GM18951 (cell line): Measurements from ENCODE around the gene PRKN.
"Not testable (repeated sequence)": the region's sequence is repeated elsewhere in the genome, so short reads cannot be mapped to it uniquely, and the experiment has no call there.

Source experiments
- POLR2A ChIP-seq: IDR thresholded peaks from 4 replicates; pipeline ENCODE4 v1.6.1; 2011; ENCODE audit warnings: mild to moderate bottlenecking; ENCODE audit not compliant: insufficient read length, insufficient read depth; ENCODE audit errors: extremely low read depth
- in situ Hi-C: fragments of 300-500 bp; cut with MboI; formaldehyde crosslinking; loops from one replicate; pipeline ENCODE4 v1.12.0; 2022; ENCODE audit warnings: low sequenced_read_pairs, mixed read lengths, inconsistent platforms; ENCODE audit not compliant: unreplicated experiment

The PRKN gene

DNA sequence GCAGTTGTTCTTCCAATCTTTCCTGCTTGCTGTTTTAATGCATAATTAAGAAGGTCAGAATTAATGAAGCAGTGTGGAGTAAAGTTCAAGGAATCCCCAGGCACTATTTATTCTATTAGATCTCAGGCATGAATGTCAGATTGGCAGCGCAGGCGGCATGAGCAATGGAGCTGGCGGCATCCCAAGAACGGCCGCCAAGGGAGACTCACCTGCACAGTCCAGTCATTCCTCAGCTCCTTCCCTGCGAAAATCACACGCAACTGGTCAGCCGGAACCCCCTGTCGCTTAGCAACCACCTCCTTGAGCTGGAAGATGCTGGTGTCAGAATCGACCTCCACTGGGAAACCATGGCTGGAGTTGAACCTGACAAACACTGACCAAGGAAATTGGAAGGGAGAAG is 284.5 kb downstream of the PRKN start:
- in situ Hi-C loops, result no loop called here
- TF ChIP-seq POLR2A, result no peak

DNA sequence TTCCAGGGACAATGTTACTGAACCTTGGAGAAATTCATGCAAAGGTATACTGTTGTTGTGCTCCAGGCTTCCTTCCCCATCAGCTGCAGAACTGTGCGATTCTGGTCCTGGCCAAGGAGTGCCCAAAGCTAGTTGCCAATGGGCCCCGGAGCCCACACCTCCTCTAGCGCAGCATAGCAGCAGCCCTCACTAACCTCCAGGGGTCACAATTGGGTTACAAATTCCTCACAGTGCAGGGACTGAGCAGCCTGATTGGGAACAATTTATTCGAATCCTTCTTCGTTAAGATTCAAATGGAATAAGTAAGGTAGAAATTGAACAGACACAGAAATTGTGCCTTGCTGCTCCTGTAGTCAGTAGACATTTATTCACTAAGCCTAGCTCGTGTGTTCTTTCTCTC is 284.9 kb downstream of the PRKN start:
- in situ Hi-C loops, result no loop called here
- TF ChIP-seq POLR2A, result no peak

DNA sequence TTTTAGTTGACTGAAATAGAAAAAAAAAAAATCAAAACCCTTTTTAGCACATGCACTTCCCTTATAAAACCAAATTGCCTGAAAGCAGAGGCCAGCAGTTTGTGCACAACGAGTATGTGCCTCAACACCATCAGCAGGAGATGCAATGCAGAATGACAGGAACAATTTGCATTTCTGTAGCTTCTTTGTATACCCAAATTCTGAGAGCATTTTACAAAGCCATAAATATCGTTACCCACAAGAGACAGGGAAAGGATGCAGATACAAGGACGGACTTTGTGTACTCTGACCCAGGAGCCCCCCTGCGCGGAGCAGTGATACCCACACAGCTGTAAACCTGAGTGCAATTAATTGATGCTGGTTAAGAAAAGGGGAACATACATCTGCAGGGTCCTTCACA is 285.6 kb downstream of the PRKN start:
- TF ChIP-seq POLR2A, result no peak
- in situ Hi-C loops, result no loop called here

DNA sequence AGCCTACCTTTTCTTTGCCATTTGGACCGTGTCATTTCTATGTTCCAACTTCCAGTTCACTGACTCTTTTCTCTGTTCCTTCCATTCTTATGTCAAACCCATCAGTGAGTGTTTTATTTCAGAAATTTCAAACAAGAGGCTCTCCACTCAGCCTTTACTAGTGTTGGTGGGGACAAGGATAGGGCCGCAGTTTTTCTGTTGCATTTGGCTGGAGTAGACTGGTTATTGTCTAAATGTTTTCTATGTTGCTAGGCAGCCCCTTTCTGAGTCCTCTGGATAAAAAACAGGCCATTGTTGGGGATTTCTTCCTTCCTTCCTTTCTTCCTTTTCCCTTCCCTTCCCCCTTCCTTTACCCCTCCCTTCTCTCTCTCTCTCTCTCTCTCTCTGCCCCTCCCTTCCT is 288.6 kb downstream of the PRKN start:
- TF ChIP-seq POLR2A, result no peak
- in situ Hi-C loops, result no loop called here

DNA sequence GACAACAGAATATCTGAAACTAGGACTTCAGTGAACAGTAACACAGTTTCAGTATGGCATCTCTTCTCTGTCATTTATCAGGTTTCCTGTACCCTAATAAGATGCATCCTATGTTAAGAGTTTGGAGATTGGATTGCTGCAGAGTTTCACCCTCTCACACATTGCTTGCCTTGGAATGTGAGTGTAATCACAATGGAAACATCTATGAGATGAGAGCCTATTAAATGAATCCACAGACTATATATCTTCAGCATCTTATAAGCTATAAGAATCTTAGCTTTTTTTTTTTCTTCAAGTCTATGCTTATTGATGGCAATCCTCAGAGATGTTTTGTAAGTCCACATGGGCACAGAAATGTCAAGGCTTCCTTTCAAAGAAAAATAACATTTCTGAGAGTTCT is 292.5 kb downstream of the PRKN start:
- in situ Hi-C loops, result no loop called here
- TF ChIP-seq POLR2A, result no peak

DNA sequence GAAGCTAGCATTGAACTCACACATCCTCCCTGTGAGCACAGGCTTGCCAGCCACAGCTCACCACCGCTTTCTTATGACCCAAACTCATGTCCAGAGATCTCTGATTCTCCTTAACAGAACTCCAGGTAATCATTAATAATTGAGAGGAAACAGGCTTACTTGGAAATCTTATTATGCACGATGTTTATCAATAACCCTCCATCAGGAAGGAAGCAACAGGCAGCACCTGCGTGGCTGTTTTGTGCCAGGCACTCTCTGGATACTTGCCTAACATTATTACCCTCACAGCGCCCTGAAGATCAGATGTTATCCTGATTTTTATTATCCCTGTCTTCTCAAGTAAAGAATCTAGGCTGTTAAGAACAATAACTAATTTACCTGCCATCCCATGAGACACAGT is 306.6 kb downstream of the PRKN start:
- in situ Hi-C loops, result no loop called here
- TF ChIP-seq POLR2A, result no peak

DNA sequence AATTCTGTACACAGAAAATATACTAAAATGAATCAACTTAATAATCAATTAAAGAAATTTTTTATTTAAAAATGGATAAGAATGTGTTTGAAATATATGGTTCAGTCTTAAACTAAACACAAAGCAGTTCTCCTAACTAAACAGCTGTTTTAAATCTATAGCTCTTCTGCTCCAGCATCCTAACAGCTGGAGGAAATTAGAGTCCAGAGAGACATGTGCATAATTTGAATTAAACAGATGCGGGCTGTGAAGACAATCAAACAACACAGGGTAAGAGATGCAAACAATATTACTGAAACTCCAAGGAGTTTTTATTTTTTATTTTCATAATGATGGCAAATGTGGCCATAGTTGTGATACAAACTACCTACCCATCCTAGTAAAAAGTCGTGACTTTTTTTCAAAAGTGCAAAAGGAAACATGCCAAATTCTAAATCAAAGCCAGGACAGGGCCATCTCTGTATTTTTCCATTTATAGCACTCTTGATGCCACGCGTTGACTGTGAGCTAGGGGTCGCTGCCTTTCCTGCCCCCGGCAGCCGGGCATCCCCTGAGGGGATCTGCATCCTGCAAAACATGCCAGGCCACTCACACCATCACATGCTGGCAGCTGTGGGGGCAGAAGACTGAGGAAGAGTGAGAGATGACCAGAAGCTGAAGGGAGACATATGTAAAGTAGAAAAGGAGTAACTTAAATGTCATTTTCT is 310.6 kb downstream of the PRKN start:
- no peak for TF ChIP-seq POLR2A

DNA sequence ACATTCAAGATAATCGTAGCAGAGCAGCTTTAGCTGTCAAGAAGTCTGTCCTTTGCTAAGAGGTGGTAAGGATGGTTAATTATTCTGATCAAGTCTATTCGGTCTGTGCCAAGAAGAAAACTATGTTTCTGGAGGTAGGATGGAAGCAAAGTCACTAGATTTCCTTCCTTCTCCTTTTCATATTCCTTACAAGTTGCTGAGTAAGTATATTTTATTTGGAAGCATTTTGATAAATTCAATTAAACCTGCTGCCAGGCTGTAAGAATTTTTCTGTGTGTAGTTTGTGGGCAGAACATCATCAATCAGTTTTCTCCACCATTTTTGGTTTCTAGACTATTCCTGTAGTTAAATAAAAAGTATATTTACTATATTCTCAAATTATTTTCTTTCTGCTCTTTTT is 311.3 kb downstream of the PRKN start:
- in situ Hi-C loops, result no loop called here
- TF ChIP-seq POLR2A, result no peak

More for the DNA sequence above, 310.6 kb downstream of the PRKN start:
- in situ Hi-C loops, result no loop called here

DNA sequence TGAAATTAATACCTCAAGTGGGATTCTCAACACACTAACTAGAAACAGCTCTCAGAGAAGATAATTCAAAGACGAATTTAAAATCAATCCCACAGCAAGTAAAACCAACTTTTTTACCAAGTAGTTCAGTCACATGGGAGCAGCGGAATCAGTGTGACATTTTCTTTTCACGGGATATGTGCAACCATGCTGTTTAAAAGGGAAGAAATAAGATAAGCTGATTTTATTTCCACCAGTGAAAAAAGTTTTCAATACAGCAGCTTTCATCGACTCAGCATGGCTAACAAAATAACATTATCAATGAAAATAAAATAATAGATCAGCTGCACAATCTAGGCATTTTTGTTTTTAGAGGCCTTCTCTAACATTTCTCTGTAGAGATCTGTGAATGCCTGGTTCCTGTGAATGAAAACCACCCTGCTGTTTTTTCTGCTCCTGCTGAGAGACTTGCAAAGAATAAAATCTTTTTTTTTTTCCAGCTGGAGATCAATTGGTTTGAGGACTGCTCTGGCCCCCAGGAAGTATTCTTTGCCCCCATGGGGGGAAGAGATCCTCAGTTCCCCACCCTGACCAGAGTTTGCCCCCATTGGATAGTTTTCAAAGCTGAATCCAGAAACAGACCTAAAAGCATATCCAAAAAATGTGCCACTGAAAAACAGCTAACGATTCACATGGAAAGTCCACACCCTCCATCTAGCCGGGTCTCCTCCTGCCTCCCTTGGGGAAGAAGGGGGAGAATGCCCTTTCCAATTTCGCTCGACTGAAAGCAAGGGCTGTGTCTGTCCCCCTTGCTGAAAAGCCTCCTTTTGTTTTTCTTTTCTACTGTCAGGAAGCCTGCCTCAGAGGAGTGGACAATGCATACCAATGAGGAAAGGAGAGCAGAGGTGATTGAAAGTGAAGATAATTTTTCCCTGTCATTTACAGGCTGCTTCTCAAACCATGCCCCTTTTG is 317.6 kb downstream of the PRKN start:
- no peak for TF ChIP-seq POLR2A
- in situ Hi-C loops, result no loop called here

DNA sequence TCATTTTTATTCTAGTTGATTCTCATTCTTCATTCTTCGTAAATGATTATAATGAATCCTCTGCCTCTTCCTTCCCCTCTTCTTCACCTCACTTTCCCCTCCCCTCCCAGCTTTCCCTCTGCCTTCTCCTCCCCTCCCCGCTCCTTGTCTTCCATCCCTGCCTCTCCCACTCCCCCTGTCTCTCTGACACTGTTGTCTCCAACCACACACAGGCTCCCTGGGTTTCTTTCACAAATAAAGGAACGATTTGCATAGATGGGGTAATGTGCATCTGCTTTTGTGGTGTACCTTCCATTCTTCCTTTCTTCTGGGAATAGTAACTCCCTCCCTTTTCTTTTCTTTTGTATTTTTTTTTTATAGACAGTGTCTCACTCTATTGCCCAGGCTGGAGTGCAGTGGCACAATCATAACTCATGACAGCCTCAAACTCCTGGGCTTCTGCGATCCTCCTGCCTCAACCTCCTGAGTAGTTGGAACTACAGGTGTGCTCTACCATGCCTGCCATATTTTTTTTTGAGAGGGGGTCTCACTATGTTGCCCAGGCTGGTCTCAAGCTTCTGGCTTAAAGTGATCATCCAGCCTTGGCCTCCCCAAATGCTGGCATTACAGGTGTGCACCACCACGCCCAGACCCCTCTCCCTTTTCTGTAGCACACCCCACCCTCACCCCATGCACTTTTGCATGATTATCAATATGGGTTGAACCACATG is 318.6 kb downstream of the PRKN start:
- in situ Hi-C loops, result no loop called here
- no peak for TF ChIP-seq POLR2A

DNA sequence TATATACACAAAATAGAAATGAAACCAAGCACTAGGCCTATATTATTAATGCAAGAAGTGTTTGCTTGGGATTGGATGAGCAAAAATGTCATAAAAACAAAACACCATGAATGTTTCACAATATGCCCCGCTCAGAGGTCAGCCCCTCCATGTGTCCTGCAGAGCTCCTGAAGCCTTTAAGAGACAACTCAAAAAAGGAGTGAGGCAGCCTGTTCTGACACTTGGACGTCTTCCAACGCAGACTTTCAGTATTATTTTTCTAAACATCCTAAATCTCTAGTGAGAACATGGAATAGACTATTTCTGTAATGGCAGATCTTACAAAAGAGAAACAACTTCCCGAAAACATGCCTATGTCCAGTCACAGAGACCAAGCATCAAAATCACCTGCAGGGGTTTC is 322.6 kb downstream of the PRKN start:
- in situ Hi-C loops, result no loop called here
- TF ChIP-seq POLR2A, result no peak

DNA sequence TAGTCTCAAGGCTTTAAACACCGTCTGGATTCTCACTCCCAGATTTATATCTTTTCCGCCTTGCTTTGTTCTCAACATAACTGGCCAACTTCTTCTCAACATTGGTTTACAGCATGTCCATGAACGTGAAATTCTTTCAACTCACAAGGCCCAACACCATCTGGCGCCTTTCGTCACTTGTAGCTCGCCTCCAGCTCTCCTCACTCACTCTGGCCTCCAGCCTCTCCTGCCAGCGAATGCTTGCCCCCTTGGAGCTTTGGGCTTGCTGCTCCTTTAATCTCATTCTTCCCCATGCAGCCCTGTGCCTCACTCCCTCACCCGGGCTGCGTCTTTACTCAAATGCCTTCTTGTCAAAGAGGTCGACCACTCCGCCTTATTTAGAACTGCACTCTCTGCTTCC is 324.5 kb downstream of the PRKN start:
- in situ Hi-C loops, result no loop called here
- no peak for TF ChIP-seq POLR2A

DNA sequence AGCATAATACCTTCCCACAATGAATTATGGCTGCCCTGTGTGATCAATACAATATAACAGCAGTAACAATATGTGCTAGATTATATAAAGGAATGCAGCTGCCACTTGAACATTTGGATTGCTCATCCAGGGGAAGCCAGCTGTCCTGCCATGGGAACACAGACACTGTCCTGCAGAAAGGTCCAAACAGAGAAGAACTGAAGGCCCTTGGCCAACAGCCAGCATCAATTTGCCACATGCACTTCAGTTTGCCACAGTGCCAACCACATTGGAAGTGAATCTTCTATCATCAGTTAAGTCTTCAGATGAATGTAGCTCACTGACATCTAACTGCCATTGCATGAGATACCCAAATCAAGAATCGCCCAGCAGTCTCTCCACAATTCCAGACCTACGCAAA is 332.4 kb downstream of the PRKN start:
- in situ Hi-C loops, result no loop called here
- no peak for TF ChIP-seq POLR2A

DNA sequence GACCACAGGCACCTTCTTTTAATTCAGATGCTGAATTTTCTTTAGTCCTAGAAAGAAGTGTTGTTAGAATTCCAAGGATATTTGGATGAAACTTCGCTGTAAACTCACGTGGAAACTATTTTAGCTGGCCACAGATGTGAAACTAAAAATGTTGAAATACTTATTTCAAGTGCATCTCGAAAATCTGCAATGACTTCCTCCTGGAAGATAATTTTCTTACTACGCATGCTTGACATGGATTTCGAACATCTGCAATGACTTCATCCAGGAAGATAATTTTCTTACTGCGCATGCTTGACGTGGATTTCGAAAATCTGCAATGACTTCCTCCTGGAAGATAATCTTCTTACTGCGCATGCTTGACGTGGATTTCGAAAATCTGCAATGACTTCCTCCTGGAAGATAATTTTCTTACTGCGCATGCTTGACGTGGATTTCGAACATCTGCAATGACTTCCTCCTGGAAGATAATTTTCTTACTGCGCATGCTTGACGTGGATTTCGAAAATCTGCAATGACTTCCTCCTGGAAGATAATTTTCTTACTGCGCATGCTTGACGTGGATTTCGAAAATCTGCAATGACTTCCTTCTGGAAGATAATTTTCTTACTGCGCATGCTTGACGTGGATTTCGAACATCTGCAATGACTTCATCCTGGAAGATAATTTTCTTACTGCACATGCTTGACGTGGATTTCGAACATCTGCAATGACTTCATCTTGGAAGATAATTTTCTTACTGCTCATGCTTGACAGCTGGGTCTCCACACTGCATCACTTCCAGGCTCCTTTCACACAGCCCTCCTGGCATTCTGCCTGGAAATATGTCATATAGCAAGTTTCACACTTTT is 336.4 kb downstream of the PRKN start:
- in situ Hi-C loops, result not testable (repeated sequence)
